Trophoblast cell (in vitro differentiated cells and primary cell): Measurements from ENCODE around the gene DSE.
A peak's percentile ranks its signal among the peaks of the same experiment; 100 is the strongest.

Experiments
- DNase-seq, 2 donors: peaks; one replicate each; pipeline ENCODE4 v3.0.0-alpha.2; 2016
- H2AFZ ChIP-seq: 2 replicates; pipeline ENCODE4 v1.6.1; 2013; ENCODE audit warnings: low read length, moderate library complexity, mild to moderate bottlenecking; ENCODE audit not compliant: insufficient read depth, poor library complexity
- H2AK5ac ChIP-seq: 2 replicates; pipeline ENCODE4 v1.6.1; 2013; ENCODE audit warnings: mild to moderate bottlenecking, low read length
- H2BK120ac ChIP-seq: 2 replicates; pipeline ENCODE4 v1.6.1; 2013; ENCODE audit warnings: low read length, mild to moderate bottlenecking, moderate library complexity; ENCODE audit not compliant: insufficient read depth, poor library complexity
- H2BK12ac ChIP-seq: 2 replicates; pipeline ENCODE4 v1.6.1; 2013; ENCODE audit warnings: mild to moderate bottlenecking, low read length, moderate library complexity
- H2BK5ac ChIP-seq: 2 replicates; pipeline ENCODE4 v1.6.1; 2013; ENCODE audit warnings: low read length, low read depth, moderate library complexity, mild to moderate bottlenecking; ENCODE audit not compliant: poor library complexity
- H3K14ac ChIP-seq: 2 replicates; pipeline ENCODE4 v1.6.1; 2013; ENCODE audit warnings: mild to moderate bottlenecking, low read length
- H3K18ac ChIP-seq: 2 replicates; pipeline ENCODE4 v1.6.1; 2013; ENCODE audit warnings: mild to moderate bottlenecking, low read length
- H3K23ac ChIP-seq: 2 replicates; pipeline ENCODE4 v1.6.1; 2013; ENCODE audit warnings: low read length
- H3K27ac ChIP-seq: 2 replicates; pipeline ENCODE4 v1.5.1; 2013; ENCODE audit warnings: low read depth, mild to moderate bottlenecking, inconsistent platforms, low read length, moderate library complexity
- H3K27me3 ChIP-seq: 2 replicates; pipeline ENCODE4 v1.6.1; 2013; ENCODE audit warnings: inconsistent platforms, mild to moderate bottlenecking, low read length, moderate library complexity; ENCODE audit not compliant: insufficient read depth
- H3K36me3 ChIP-seq, 2 experiments: 1 replicate in 1 of 2; 2 replicates in 1 of 2; pipeline ENCODE4 v1.6.1; 2013; ENCODE audit warnings: low read length in 2 of 2, mild to moderate bottlenecking in 2 of 2, moderate library complexity in 1 of 2; ENCODE audit not compliant: insufficient read depth in 2 of 2, control insufficient read depth in 1 of 2
- H3K4ac ChIP-seq: 2 replicates; pipeline ENCODE4 v1.6.1; 2013; ENCODE audit warnings: low read depth, mild to moderate bottlenecking, low read length, moderate library complexity
- H3K4me1 ChIP-seq, 2 experiments: 1 replicate in 1 of 2; 2 replicates in 1 of 2; pipeline ENCODE4 v1.6.1; 2013; ENCODE audit warnings: low read length in 2 of 2, mild to moderate bottlenecking in 2 of 2, moderate library complexity in 1 of 2; ENCODE audit not compliant: insufficient read depth in 2 of 2, control insufficient read depth in 1 of 2
- H3K4me2 ChIP-seq: 2 replicates; pipeline ENCODE4 v1.6.1; 2013; ENCODE audit warnings: inconsistent platforms, mild to moderate bottlenecking, low read length, moderate library complexity
- H3K4me3 ChIP-seq: 2 replicates; pipeline ENCODE4 v1.5.1; 2013; ENCODE audit warnings: mild to moderate bottlenecking, low read depth, low read length, inconsistent platforms
- H3K79me1 ChIP-seq: one replicate; pipeline ENCODE4 v1.6.1; 2013; ENCODE audit warnings: low read length
- H3K79me2 ChIP-seq: 2 replicates; pipeline ENCODE4 v1.6.1; 2013; ENCODE audit warnings: low read length, mild to moderate bottlenecking; ENCODE audit not compliant: control insufficient read depth, insufficient read depth, poor library complexity
- H3K9ac ChIP-seq: 2 replicates; pipeline ENCODE4 v1.6.1; 2013; ENCODE audit warnings: mild to moderate bottlenecking, low read length
- H3K9me3 ChIP-seq: 2 replicates; pipeline ENCODE4 v1.6.1; 2013; ENCODE audit warnings: low read depth, mild to moderate bottlenecking, control low read depth, inconsistent platforms, low read length; ENCODE audit not compliant: insufficient read depth
- H4K12ac ChIP-seq: 2 replicates; pipeline ENCODE4 v1.6.1; 2013; ENCODE audit warnings: low read depth, mild to moderate bottlenecking, low read length, moderate library complexity
- H4K8ac ChIP-seq: 2 replicates; pipeline ENCODE4 v1.6.1; 2013; ENCODE audit warnings: low read depth, mild to moderate bottlenecking, low read length, moderate library complexity
- H4K91ac ChIP-seq: one replicate; pipeline ENCODE4 v1.6.1; 2013; ENCODE audit warnings: low read depth, mild to moderate bottlenecking, low read length, moderate library complexity
- WGBS: extraction: QIAGEN DNeasy Blood & Tissue Kit; methylation state at CpG from one replicate; pipeline ENCODE4 v1.1.7; 2013; ENCODE audit warnings: missing lambda C conversion rate; ENCODE audit not compliant: insufficient read length, insufficient coverage; ENCODE audit errors: extremely low coverage; 5-methylcytosine and 5-hydroxymethylcytosine counted together

The DSE gene

GRCh38 chr6:116405652-116406356, 35.1 kb downstream of the DSE start:
- Histone ChIP-seq H2BK120ac (no peak overlapping the region), H3K79me2 (peaks cover 1% of the 10 kb centered on the region), H3K9ac (no peak overlapping the region), H3K4me3 (no peak overlapping the region), H2BK12ac (no peak overlapping the region), H3K36me3 (peaks cover 2% of the 10 kb centered on the region in 2 experiments), H4K91ac (no peak overlapping the region), H3K4me1 (peaks cover 3 to 4% of the 10 kb centered on the region in 2 experiments), H2AFZ (no peak overlapping the region), H3K18ac (no peak overlapping the region), H3K4ac (no peak overlapping the region), H2BK5ac (no peak overlapping the region), H3K4me2 (no peak overlapping the region), H3K9me3 (no peaks in the 10 kb centered on the region), H3K27ac (no peak overlapping the region), H2AK5ac (no peak overlapping the region), H4K8ac (no peak overlapping the region), H3K79me1 (no peaks in the 10 kb centered on the region), H3K23ac (no peak overlapping the region), H3K14ac (no peak overlapping the region), H4K12ac (no peak overlapping the region), H3K27me3 (no peaks in the 10 kb centered on the region)
- DNase-seq, result peak in 1 of 2 donors; percentile 35
- no CpG with 5 or more reads among the region's 8 CpGs for WGBS

DNA sequence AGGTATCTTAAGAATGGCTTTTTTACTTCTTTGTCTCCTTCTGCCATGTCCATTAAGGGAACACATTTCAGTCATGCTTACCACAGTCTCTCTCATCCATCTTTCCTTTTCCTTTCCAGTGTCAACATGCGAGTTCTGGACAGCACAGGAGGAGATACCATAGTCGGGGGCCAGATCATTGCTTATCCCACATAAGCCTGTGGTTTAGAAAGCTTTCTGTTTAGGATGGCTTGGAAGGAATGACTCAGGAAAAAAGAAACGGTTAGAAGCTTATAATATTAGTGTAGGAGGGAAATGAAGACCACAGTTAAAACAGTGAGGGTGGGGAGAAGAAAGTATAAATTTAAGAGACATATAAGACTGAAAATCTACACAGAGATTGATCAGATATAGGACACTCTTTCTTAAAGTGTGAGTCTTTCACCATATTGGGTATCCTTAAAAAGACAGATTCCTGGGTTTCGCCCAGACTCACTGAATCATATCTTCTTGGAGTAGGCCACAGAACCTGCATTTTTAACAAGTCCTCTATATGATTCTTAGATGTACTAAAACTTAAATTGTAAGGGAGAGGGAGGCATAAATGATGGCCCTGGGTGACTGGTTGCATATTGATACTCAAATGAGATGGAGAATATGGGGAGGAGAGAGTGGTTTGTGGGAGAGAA, 36.1 kb downstream of the DSE start:
- Histone ChIP-seq H3K4me1 (peaks cover 3 to 4% of the 10 kb centered on the region in 2 experiments), H3K9ac (no peak overlapping the region), H3K9me3 (no peaks in the 10 kb centered on the region), H3K18ac (no peak overlapping the region), H3K79me1 (no peaks in the 10 kb centered on the region), H2AFZ (no peak overlapping the region), H3K4me2 (no peak overlapping the region), H2BK120ac (no peak overlapping the region), H4K12ac (no peak overlapping the region), H3K4me3 (no peak overlapping the region), H4K8ac (no peak overlapping the region), H3K27me3 (no peaks in the 10 kb centered on the region), H3K23ac (no peak overlapping the region), H2AK5ac (no peak overlapping the region), H2BK5ac (no peak overlapping the region), H3K36me3 (peaks cover 2% of the 10 kb centered on the region in 2 experiments), H2BK12ac (no peak overlapping the region), H3K4ac (no peak overlapping the region), H3K27ac (no peak overlapping the region), H4K91ac (no peak overlapping the region), H3K79me2 (peaks cover 1% of the 10 kb centered on the region), H3K14ac (no peak overlapping the region)
- WGBS, result no CpG with 5 or more reads among the region's 4 CpGs
- no peak for DNase-seq

GRCh38 chr6:116408491-116408890, 37.7 kb downstream of the DSE start:
- peak; percentile 55 to 76 for DNase-seq
- Histone ChIP-seq H3K14ac (no peak overlapping the region), H3K9ac (no peak overlapping the region), H4K8ac (no peak overlapping the region), H3K79me2 (peaks cover 1% of the 10 kb centered on the region), H3K4ac (no peak overlapping the region), H2BK120ac (no peak overlapping the region), H3K23ac (no peak overlapping the region), H3K36me3 (peaks cover 2% of the 10 kb centered on the region in 2 experiments), H2BK12ac (no peak overlapping the region), H3K4me2 (no peak overlapping the region), H3K27me3 (no peaks in the 10 kb centered on the region), H4K12ac (no peak overlapping the region), H3K18ac (no peak overlapping the region), H3K4me1 (peaks cover 3 to 4% of the 10 kb centered on the region in 2 experiments), H4K91ac (no peak overlapping the region), H3K27ac (no peak overlapping the region), H2AK5ac (no peak overlapping the region), H2AFZ (no peak overlapping the region), H3K9me3 (no peaks in the 10 kb centered on the region), H3K4me3 (no peak overlapping the region), H3K79me1 (no peaks in the 10 kb centered on the region), H2BK5ac (no peak overlapping the region)
- WGBS, result no CpG with 5 or more reads among the region's 4 CpGs

GRCh38 chr6:116409756-116410155, 39.0 kb downstream of the DSE start:
- peaks cover 3 to 4% of the 10 kb centered on the region in 2 experiments for H3K4me1 ChIP-seq
- H2BK5ac ChIP-seq, result no peak overlapping the region
- H2BK12ac ChIP-seq, result no peak overlapping the region
- H2AFZ ChIP-seq, result no peak overlapping the region
- H3K9me3 ChIP-seq, result no peaks in the 10 kb centered on the region
- H4K12ac ChIP-seq, result no peak overlapping the region
- no peaks in the 10 kb centered on the region for H3K79me1 ChIP-seq
- H3K4me3 ChIP-seq, result no peak overlapping the region
- H3K18ac ChIP-seq, result no peak overlapping the region
- H3K14ac ChIP-seq, result no peak overlapping the region
- H2AK5ac ChIP-seq, result no peak overlapping the region
- no CpG with 5 or more reads among the region's 3 CpGs for WGBS
- no peak overlapping the region for H3K27ac ChIP-seq
- no peak overlapping the region for H3K9ac ChIP-seq
- H3K79me2 ChIP-seq, result peaks cover 1% of the 10 kb centered on the region
- no peak overlapping the region for H4K91ac ChIP-seq
- no peak overlapping the region for H3K4ac ChIP-seq
- no peak overlapping the region for H4K8ac ChIP-seq
- DNase-seq, result no peak
- peaks cover 2% of the 10 kb centered on the region in 2 experiments for H3K36me3 ChIP-seq
- H3K27me3 ChIP-seq, result no peaks in the 10 kb centered on the region
- no peak overlapping the region for H3K23ac ChIP-seq
- no peak overlapping the region for H3K4me2 ChIP-seq
- H2BK120ac ChIP-seq, result no peak overlapping the region
